Endodermal cell (in vitro differentiated cells): ENCODE measurements around the gene PLB1. TPM values are rescaled to one million over a fixed set of nuclear protein-coding genes. Genes with fewer than 3 reads are reported as not detected.

Experiments
- DNase-seq: peaks from one replicate; pipeline ENCODE4 v3.0.0-alpha.2; 2017
- H3K27ac ChIP-seq: 2 replicates; pipeline ENCODE4 v1.5.1; 2013; ENCODE audit warnings: mild to moderate bottlenecking, low read depth, low read length, moderate library complexity
- H3K27me3 ChIP-seq: 2 replicates; pipeline ENCODE4 v1.6.1; 2013; ENCODE audit warnings: mild to moderate bottlenecking, low read length, moderate library complexity; ENCODE audit not compliant: insufficient read depth, control insufficient read depth, poor library complexity, severe bottlenecking
- H3K36me3 ChIP-seq: 2 replicates; pipeline ENCODE4 v1.7.0; 2013; ENCODE audit warnings: mild to moderate bottlenecking, low read length, moderate library complexity; ENCODE audit not compliant: control insufficient read depth, insufficient read depth
- H3K4me1 ChIP-seq: one replicate; pipeline ENCODE4 v1.7.0; 2013; ENCODE audit warnings: low read length; ENCODE audit not compliant: control insufficient read depth, insufficient read depth
- H3K4me3 ChIP-seq: 2 replicates; pipeline ENCODE4 v1.5.1; 2013; ENCODE audit warnings: mild to moderate bottlenecking, low read length, moderate library complexity
- H3K9ac ChIP-seq: 2 replicates; pipeline ENCODE4 v1.6.1; 2013; ENCODE audit warnings: mild to moderate bottlenecking, low read length, moderate library complexity; ENCODE audit not compliant: poor library complexity, severe bottlenecking; ENCODE audit errors: extremely low read depth
- H3K9me3 ChIP-seq: 2 replicates; pipeline ENCODE4 v1.6.1; 2013; ENCODE audit warnings: mild to moderate bottlenecking, low read length, moderate library complexity; ENCODE audit not compliant: control insufficient read depth
- H3K27ac Mint-ChIP-seq: 2 replicates; pipeline ENCODE4 v1.8.0; 2020; ENCODE audit warnings: mixed read lengths
- H3K27me3 Mint-ChIP-seq: 2 replicates; pipeline ENCODE4 v1.8.0; 2021; ENCODE audit warnings: mild to moderate bottlenecking, mixed read lengths; ENCODE audit not compliant: insufficient read depth
- H3K36me3 Mint-ChIP-seq: 2 replicates; pipeline ENCODE4 v1.8.0; 2020; ENCODE audit warnings: low read depth, mixed read lengths
- H3K4me1 Mint-ChIP-seq: 2 replicates; pipeline ENCODE4 v1.8.0; 2020; ENCODE audit warnings: mixed read lengths
- H3K4me3 Mint-ChIP-seq: 2 replicates; pipeline ENCODE4 v1.8.0; 2020; ENCODE audit warnings: mild to moderate bottlenecking, moderate library complexity, mixed read lengths
- H3K9me3 Mint-ChIP-seq: 2 replicates; pipeline ENCODE4 v1.8.0; 2020; ENCODE audit warnings: mild to moderate bottlenecking, mixed read lengths
- CTCF ChIP-seq: fragments of 200-600 bp; sonication (generic); conservative IDR thresholded peaks from 2 replicates; pipeline ENCODE4 v1.5.0; 2021; ENCODE audit warnings: antibody characterized with exemption, mild to moderate bottlenecking
- WGBS, 2 experiments: methylation state at CpG; one replicate each; pipeline versions ENCODE4 v1.1.5 to v1.1.7; 2013; ENCODE audit warnings: missing lambda C conversion rate in 2 of 2, mixed read lengths in 1 of 2; ENCODE audit not compliant: insufficient coverage in 1 of 2, insufficient read length in 1 of 2; 5-methylcytosine and 5-hydroxymethylcytosine counted together
- total RNA-seq, 2 donors: library from RNA; stranded (reverse); fragmentation: NEBNext Ultra II Directional in 1 of 2; extraction: Animal tissue kit (Norgen Biotek cat#: 25700) in 1 of 2; gene quantifications; 2 replicates in 1 of 2; 3 replicates in 1 of 2; pipeline ENCODE4 v1.2.1, GENCODE V29; 2021

PLB1 gene
- total RNA-seq, 2 donors from 2014 or later: 0.35 to 0.38 TPM

GRCh38 chr2:28487258-28487657 lies 8.6 kb upstream of the PLB1 start:
- Histone ChIP-seq H3K27ac (no peak overlapping the region), H3K27me3 (peaks cover 5% of the 10 kb centered on the region), H3K9me3 (no peaks in the 10 kb centered on the region), H3K9ac (no peak overlapping the region), H3K36me3 (no peaks in the 10 kb centered on the region), H3K4me1 (no peaks in the 10 kb centered on the region), H3K4me3 (no peak overlapping the region)
- 92 to 94% methylated on average over 2 to 4 of the region's 4 CpGs for WGBS, 2 experiments
- H3K36me3 Mint-ChIP-seq: no peaks in the 10 kb centered on the region
- H3K27ac Mint-ChIP-seq: no peak overlapping the region
- no peak for DNase-seq
- H3K27me3 Mint-ChIP-seq: peaks cover 11% of the 10 kb centered on the region
- no peaks in the 10 kb centered on the region for H3K9me3 Mint-ChIP-seq
- no peak overlapping the region for H3K4me3 Mint-ChIP-seq
- no peak for TF ChIP-seq CTCF
- peaks cover 5% of the 10 kb centered on the region for H3K4me1 Mint-ChIP-seq

- Histone ChIP-seq H3K4me1 (no peaks in the 10 kb centered on the region), H3K27ac (no peak overlapping the region), H3K4me3 (no peak overlapping the region), H3K27me3 (peaks cover 5% of the 10 kb centered on the region), H3K9ac (no peak overlapping the region), H3K36me3 (no peaks in the 10 kb centered on the region), H3K9me3 (no peaks in the 10 kb centered on the region)
- H3K4me1 Mint-ChIP-seq: peaks cover 4% of the 10 kb centered on the region
- WGBS, 2 experiments: 90 to 92% methylated on average over 4 to 5 of the region's 6 CpGs
- no peaks in the 10 kb centered on the region for H3K9me3 Mint-ChIP-seq
- no peak overlapping the region for H3K27ac Mint-ChIP-seq
- H3K4me3 Mint-ChIP-seq: no peak overlapping the region
- peaks cover 11% of the 10 kb centered on the region for H3K27me3 Mint-ChIP-seq
- no peak for DNase-seq
- TF ChIP-seq CTCF: no peak
- no peaks in the 10 kb centered on the region for H3K36me3 Mint-ChIP-seq
Observed at GRCh38 chr2:28488083-28488830, 7.6 kb upstream of the PLB1 start.

GRCh38 chr2:28488858-28489575 lies 6.8 kb upstream of the PLB1 start:
- 78 to 92% methylated on average over 3 to 4 of the region's 4 CpGs for WGBS, 2 experiments
- no peaks in the 10 kb centered on the region for H3K9me3 Mint-ChIP-seq

More at GRCh38 chr2:28488858-28489575, 6.8 kb upstream of the PLB1 start:
- Histone ChIP-seq H3K9ac (no peak overlapping the region), H3K4me1 (no peaks in the 10 kb centered on the region), H3K27me3 (peaks cover 5% of the 10 kb centered on the region), H3K4me3 (no peak overlapping the region), H3K9me3 (no peaks in the 10 kb centered on the region), H3K27ac (no peak overlapping the region), H3K36me3 (no peaks in the 10 kb centered on the region)
- no peaks in the 10 kb centered on the region for H3K36me3 Mint-ChIP-seq
- peak; percentile 65 for TF ChIP-seq CTCF
- no peak overlapping the region for H3K27ac Mint-ChIP-seq
- peaks cover 11% of the 10 kb centered on the region for H3K27me3 Mint-ChIP-seq
- DNase-seq: no peak
- H3K4me3 Mint-ChIP-seq: no peak overlapping the region
- H3K4me1 Mint-ChIP-seq: peaks cover 4% of the 10 kb centered on the region
